Measurements from ENCODE around the gene SLCO4A1. TPM values are rescaled to one million over a fixed set of nuclear protein-coding genes. Genes with fewer than 3 reads are reported as not detected.

SLCO4A1 gene
- total RNA-seq, 4 donors from 2014 or later: 6.7 to 22.1 (median 14.4) TPM

GRCh38 chr20:62674370-62674769 is 32.1 kb downstream of the SLCO4A1 start:
- no peaks in the 10 kb centered on the region for H3K9me3 ChIP-seq
- 80 to 84% methylated on average over 5 to 10 of the region's 11 CpGs for WGBS, 2 donors
- intact Hi-C loops (cut with DNase I): no loop called here
- peaks cover 0 to 57% (median 0%) of the 10 kb centered on the region in 4 donors for H3K27me3 ChIP-seq
- H3K4me1 ChIP-seq: no peaks in the 10 kb centered on the region
- DNase-seq: no peak
- H3K27ac ChIP-seq: no peak overlapping the region
- no peak overlapping the region for H3K4me3 ChIP-seq
- no peak for TF ChIP-seq CTCF (IDR thresholded peaks at IDR 0.05)
- no peak for TF ChIP-seq POLR2A (IDR thresholded peaks at IDR 0.05)
- H3K36me3 ChIP-seq: no peaks in the 10 kb centered on the region

GRCh38 chr20:62675156-62675876 is 33.0 kb downstream of the SLCO4A1 start:
- DNase-seq: no peak
- Histone ChIP-seq H3K4me1 (no peaks in the 10 kb centered on the region), H3K27ac (no peak overlapping the region), H3K9me3 (peaks cover 0 to 5% (median 0%) of the 10 kb centered on the region in 3 donors), H3K27me3 (peaks cover 0 to 66% (median 0%) of the 10 kb centered on the region in 4 donors), H3K4me3 (no peak overlapping the region), H3K36me3 (no peaks in the 10 kb centered on the region)
- WGBS, 2 donors: no CpG with 5 or more reads among the region's 25 CpGs
- TF ChIP-seq POLR2A (IDR thresholded peaks at IDR 0.05): no peak
- TF ChIP-seq CTCF (IDR thresholded peaks at IDR 0.05): no peak
- intact Hi-C loops (cut with DNase I): loop anchor here (5.0 kb wide), 1 partner anchor 112 kb away; no protein-coding TSS in a partner anchor

GRCh38 chr20:62675877-62676260 is 33.6 kb downstream of the SLCO4A1 start:
- DNase-seq: no peak
- 80 to 100% methylated on average over 1 to 13 of the region's 14 CpGs for WGBS, 2 donors
- peaks cover 0 to 72% (median 0%) of the 10 kb centered on the region in 4 donors for H3K27me3 ChIP-seq

GRCh38 chr20:62676976-62677375 is 34.7 kb downstream of the SLCO4A1 start:
- Histone ChIP-seq H3K27ac (no peak overlapping the region), H3K4me3 (no peak overlapping the region), H3K9me3 (peaks cover 0 to 11% (median 0%) of the 10 kb centered on the region in 3 donors), H3K4me1 (no peaks in the 10 kb centered on the region), H3K27me3 (peaks cover 0 to 83% (median 0%) of the 10 kb centered on the region in 4 donors), H3K36me3 (no peaks in the 10 kb centered on the region)
- intact Hi-C loops (cut with DNase I): loop anchor here (5.0 kb wide), 1 partner anchor 110 kb away; no protein-coding TSS in a partner anchor
- WGBS, 2 donors: 71 to 77% methylated on average over 9 of the region's 9 CpGs
- DNase-seq: no peak
- no peak for TF ChIP-seq CTCF (IDR thresholded peaks at IDR 0.05)

More at GRCh38 chr20:62675877-62676260, 33.6 kb downstream of the SLCO4A1 start:
- H3K9me3 ChIP-seq: peaks cover 0 to 11% (median 0%) of the 10 kb centered on the region in 3 donors
- no peak for TF ChIP-seq POLR2A (IDR thresholded peaks at IDR 0.05)
- no peak for TF ChIP-seq CTCF (IDR thresholded peaks at IDR 0.05)
- intact Hi-C loops (cut with DNase I): loop anchor here (5.0 kb wide), 1 partner anchor 111 kb away; no protein-coding TSS in a partner anchor
- H3K27ac ChIP-seq: no peak overlapping the region
- no peaks in the 10 kb centered on the region for H3K4me1 ChIP-seq
- no peak overlapping the region for H3K4me3 ChIP-seq
- H3K36me3 ChIP-seq: no peaks in the 10 kb centered on the region

GRCh38 chr20:62677678-62678077 is 35.4 kb downstream of the SLCO4A1 start:
- Histone ChIP-seq H3K36me3 (no peaks in the 10 kb centered on the region), H3K27ac (no peak overlapping the region), H3K4me3 (no peak overlapping the region), H3K27me3 (peaks cover 0 to 90% (median 0%) of the 10 kb centered on the region in 4 donors), H3K9me3 (peaks cover 0 to 11% (median 0%) of the 10 kb centered on the region in 3 donors), H3K4me1 (no peaks in the 10 kb centered on the region)
- no peak for DNase-seq
- WGBS, 2 donors: no CpG with 5 or more reads among the region's 10 CpGs
- TF ChIP-seq POLR2A (IDR thresholded peaks at IDR 0.05): no peak
- no peak for TF ChIP-seq CTCF (IDR thresholded peaks at IDR 0.05)
- intact Hi-C loops (cut with DNase I): loop anchor here (5.0 kb wide), 1 partner anchor 110 kb away; no protein-coding TSS in a partner anchor

Data from esophagus squamous epithelium (tissue), 5 donors.